HepG2 (cell line): ENCODE results near the gene MEGF11. TPM values are rescaled to one million over a fixed set of nuclear protein-coding genes. Genes with fewer than 3 reads are reported as not detected.
A peak's percentile ranks its signal among the peaks of the same experiment; 100 is the strongest.

Source experiments
- CBFB ChIP-seq: sonication (generic); formaldehyde crosslinking; IDR thresholded peaks from 2 replicates; pipeline ENCODE4 v1.4.0; 2020; ENCODE audit warnings: missing genetic modification reagents
- GABPB1 ChIP-seq: IDR thresholded peaks from 2 replicates; pipeline ENCODE4 v1.6.1; 2016; ENCODE audit warnings: mild to moderate bottlenecking, missing genetic modification reagents, moderate library complexity, missing compliant biosample characterization
- GATA4 ChIP-seq: sonication (generic); IDR thresholded peaks from 2 replicates; pipeline ENCODE4 v1.6.1; 2016; ENCODE audit warnings: antibody characterized with exemption, low read depth, borderline replicate concordance
- HNRNPLL ChIP-seq: fragments of 200-400 bp; formaldehyde crosslinking; IDR thresholded peaks from 2 replicates; pipeline ENCODE4 v1.6.1; 2017; ENCODE audit warnings: mild to moderate bottlenecking, low read depth, low read length; ENCODE audit not compliant: poor library complexity, severe bottlenecking
- MAFF ChIP-seq: IDR thresholded peaks from 2 replicates; pipeline ENCODE4 v1.6.1; 2011; ENCODE audit warnings: low read depth, low read length, improper control_type of control experiment
- NFIC ChIP-seq: IDR thresholded peaks from 2 replicates; pipeline ENCODE4 v1.6.1; 2012; ENCODE audit warnings: mild to moderate bottlenecking, low read length, inconsistent platforms
- SALL2 ChIP-seq: sonication (generic); formaldehyde crosslinking; IDR thresholded peaks from 2 replicates; pipeline ENCODE4 v1.8.1; 2023; ENCODE audit warnings: mild to moderate bottlenecking, missing genetic modification reagents, inconsistent platforms
- STAT5B ChIP-seq: sonication (generic); formaldehyde crosslinking; IDR thresholded peaks from 2 replicates; pipeline ENCODE4 v1.4.0; 2020; ENCODE audit warnings: missing genetic modification reagents
- XRCC5 ChIP-seq: fragments of 200-400 bp; formaldehyde crosslinking; optimal IDR thresholded peaks from 2 replicates; pipeline ENCODE3; 2017; ENCODE audit warnings: mild to moderate bottlenecking, low read length
- ZC3H13 ChIP-seq: sonication (generic); formaldehyde crosslinking; IDR thresholded peaks from 2 replicates; pipeline ENCODE4 v1.8.1; 2023; ENCODE audit warnings: mild to moderate bottlenecking, missing genetic modification reagents, moderate library complexity
- ZFAT ChIP-seq: sonication (generic); formaldehyde crosslinking; conservative IDR thresholded peaks from 2 replicates; pipeline ENCODE4 v1.8.1; 2023; ENCODE audit warnings: missing genetic modification reagents, inconsistent platforms
- ZMYM4 ChIP-seq: sonication (generic); formaldehyde crosslinking; IDR thresholded peaks from 2 replicates; pipeline ENCODE4 v1.8.1; 2023; ENCODE audit warnings: mild to moderate bottlenecking, missing genetic modification reagents
- ZNF256 ChIP-seq: sonication (generic); formaldehyde crosslinking; conservative IDR thresholded peaks from 2 replicates; pipeline ENCODE4 v1.4.0; 2020; ENCODE audit warnings: missing genetic modification reagents
- ZNF83 ChIP-seq: sonication (generic); formaldehyde crosslinking; IDR thresholded peaks from 2 replicates; pipeline ENCODE4 v1.4.0; 2020; ENCODE audit warnings: missing genetic modification reagents, mild to moderate bottlenecking, borderline replicate concordance
- polyA plus RNA-seq, 8 experiments: library from polyadenylated mRNA; depleted of rRNA in 3 of 8; stranded (reverse) in 7 of 8; unstranded in 1 of 8; fragments of >200 nt; fragmentation: Illumina TruSeq in 4 of 8; extraction: Trizol in 4 of 8; gene quantifications; 2 replicates each; pipeline versions ENCODE4 v1.2.1 to v1.2.3, GENCODE V29; 2011 to 2016; ENCODE audit warnings: low read depth in 4 of 8, missing spikeins in 1 of 8, mixed read lengths in 1 of 8; ENCODE audit not compliant: insufficient read depth in 1 of 8
- total RNA-seq, 5 experiments: library from RNA; depleted of rRNA; stranded (reverse); fragments of >200 nt; fragmentation: Illumina TruSeq; extraction: Trizol; gene quantifications; 2 replicates each; pipeline ENCODE4 v1.2.3, GENCODE V29; 2016; ENCODE audit warnings: low read depth in 1 of 5
- TF ChIP-seq, protein P1 (sequence below): sonication (generic); formaldehyde crosslinking; IDR thresholded peaks from 2 replicates; pipeline ENCODE4 v1.4.0; 2020; ENCODE audit warnings: missing genetic modification reagents
- TF ChIP-seq, protein P2 (sequence below): sonication (generic); formaldehyde crosslinking; IDR thresholded peaks from 2 replicates; pipeline ENCODE4 v1.5.0; 2020; ENCODE audit warnings: mild to moderate bottlenecking, missing genetic modification reagents, borderline replicate concordance
- TF ChIP-seq, protein P3 (sequence below): sonication (generic); formaldehyde crosslinking; IDR thresholded peaks from 2 replicates; pipeline ENCODE4 v1.4.0; 2020; ENCODE audit warnings: mild to moderate bottlenecking, missing genetic modification reagents
- TF ChIP-seq, protein P4 (sequence below): sonication (generic); formaldehyde crosslinking; IDR thresholded peaks from 2 replicates; pipeline ENCODE4 v1.4.0; 2020; ENCODE audit warnings: missing genetic modification reagents
- TF ChIP-seq, protein P5 (sequence below): sonication (generic); formaldehyde crosslinking; IDR thresholded peaks from 2 replicates; pipeline ENCODE4 v1.4.0; 2020; ENCODE audit warnings: low read depth, mild to moderate bottlenecking, missing genetic modification reagents

The MEGF11 gene
- total and polyA plus RNA-seq, 2 of the 13 experiments (the other 11 are each of a cell fraction or from before 2014, with no cell fraction given): not detected

DNA sequence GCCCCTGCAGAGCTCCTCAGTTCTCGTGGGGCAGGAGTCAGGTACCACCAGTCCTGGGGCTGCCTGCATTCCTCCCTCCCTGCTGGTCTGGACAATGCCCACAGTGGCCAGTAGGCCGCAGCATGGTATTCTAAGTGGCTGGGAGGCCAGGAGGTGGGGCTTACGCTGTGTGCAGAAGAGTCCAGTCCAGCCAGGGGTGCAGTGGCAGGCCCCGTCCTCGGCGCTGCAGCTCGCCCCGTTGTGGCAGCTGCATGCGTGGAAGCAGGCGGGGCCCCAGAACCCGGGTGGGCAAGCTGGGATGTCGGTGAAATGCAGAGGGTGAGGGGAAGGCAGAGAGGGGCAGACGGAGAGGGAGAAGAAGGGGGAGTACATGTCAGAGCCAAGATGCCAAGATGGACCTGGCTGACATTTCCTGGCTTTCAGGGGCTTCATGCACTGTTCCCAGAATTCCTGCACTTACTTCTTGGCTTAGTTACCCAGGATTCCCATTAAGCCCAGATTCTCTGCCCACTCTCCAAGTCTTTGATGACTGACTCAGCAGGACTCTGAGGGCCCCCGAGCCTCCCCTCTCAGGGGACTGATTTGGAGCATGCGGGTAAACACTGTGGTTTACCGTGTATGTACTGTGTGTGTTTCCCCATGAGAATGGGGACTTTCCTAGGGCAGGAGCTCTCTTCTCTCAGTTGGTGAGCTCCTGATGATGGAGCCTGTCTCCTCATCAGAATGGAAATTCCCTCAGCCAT is 336.7 kb downstream of the MEGF11 start (continued):
- TF ChIP-seq MAFF: no peak
- TF ChIP-seq XRCC5: peak; percentile 57
- no peak for TF ChIP-seq HNRNPLL
- TF ChIP-seq SALL2: no peak
- peak; percentile 25; the same call in 1 of the 2 replicates for TF ChIP-seq GABPB1 (CRISPR knock-in tag)
- TF ChIP-seq, protein P1, sequence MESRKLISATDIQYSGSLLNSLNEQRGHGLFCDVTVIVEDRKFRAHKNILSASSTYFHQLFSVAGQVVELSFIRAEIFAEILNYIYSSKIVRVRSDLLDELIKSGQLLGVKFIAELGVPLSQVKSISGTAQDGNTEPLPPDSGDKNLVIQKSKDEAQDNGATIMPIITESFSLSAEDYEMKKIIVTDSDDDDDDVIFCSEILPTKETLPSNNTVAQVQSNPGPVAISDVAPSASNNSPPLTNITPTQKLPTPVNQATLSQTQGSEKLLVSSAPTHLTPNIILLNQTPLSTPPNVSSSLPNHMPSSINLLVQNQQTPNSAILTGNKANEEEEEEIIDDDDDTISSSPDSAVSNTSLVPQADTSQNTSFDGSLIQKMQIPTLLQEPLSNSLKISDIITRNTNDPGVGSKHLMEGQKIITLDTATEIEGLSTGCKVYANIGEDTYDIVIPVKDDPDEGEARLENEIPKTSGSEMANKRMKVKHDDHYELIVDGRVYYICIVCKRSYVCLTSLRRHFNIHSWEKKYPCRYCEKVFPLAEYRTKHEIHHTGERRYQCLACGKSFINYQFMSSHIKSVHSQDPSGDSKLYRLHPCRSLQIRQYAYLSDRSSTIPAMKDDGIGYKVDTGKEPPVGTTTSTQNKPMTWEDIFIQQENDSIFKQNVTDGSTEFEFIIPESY (CRISPR knock-in tag): 0 out of 2 replicates have a peak, but pooled peaks have one; percentile 24
- no peak for TF ChIP-seq ZC3H13
- TF ChIP-seq ZMYM4: peak; percentile 37; the same call in 1 of the 2 replicates
- no peak for TF ChIP-seq NFIC
- TF ChIP-seq, protein P2, sequence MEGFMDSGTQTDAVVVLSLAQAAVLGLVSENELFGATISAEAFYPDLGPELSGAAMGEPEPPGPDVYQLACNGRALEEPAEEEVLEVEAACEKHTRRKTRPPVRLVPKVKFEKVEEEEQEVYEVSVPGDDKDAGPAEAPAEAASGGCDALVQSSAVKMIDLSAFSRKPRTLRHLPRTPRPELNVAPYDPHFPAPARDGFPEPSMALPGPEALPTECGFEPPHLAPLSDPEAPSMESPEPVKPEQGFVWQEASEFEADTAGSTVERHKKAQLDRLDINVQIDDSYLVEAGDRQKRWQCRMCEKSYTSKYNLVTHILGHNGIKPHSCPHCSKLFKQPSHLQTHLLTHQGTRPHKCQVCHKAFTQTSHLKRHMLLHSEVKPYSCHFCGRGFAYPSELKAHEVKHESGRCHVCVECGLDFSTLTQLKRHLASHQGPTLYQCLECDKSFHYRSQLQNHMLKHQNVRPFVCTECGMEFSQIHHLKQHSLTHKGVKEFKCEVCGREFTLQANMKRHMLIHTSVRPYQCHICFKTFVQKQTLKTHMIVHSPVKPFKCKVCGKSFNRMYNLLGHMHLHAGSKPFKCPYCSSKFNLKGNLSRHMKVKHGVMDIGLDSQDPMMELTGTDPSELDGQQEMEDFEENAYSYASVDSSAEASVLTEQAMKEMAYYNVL (CRISPR knock-in tag): no peak
- no peak for TF ChIP-seq STAT5B
- TF ChIP-seq, protein P3, sequence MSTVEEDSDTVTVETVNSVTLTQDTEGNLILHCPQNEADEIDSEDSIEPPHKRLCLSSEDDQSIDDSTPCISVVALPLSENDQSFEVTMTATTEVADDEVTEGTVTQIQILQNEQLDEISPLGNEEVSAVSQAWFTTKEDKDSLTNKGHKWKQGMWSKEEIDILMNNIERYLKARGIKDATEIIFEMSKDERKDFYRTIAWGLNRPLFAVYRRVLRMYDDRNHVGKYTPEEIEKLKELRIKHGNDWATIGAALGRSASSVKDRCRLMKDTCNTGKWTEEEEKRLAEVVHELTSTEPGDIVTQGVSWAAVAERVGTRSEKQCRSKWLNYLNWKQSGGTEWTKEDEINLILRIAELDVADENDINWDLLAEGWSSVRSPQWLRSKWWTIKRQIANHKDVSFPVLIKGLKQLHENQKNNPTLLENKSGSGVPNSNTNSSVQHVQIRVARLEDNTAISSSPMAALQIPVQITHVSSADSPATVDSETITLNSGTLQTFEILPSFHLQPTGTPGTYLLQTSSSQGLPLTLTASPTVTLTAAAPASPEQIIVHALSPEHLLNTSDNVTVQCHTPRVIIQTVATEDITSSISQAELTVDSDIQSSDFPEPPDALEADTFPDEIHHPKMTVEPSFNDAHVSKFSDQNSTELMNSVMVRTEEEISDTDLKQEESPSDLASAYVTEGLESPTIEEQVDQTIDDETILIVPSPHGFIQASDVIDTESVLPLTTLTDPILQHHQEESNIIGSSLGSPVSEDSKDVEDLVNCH (CRISPR knock-in tag): no peak
- no peak for TF ChIP-seq ZNF83
- TF ChIP-seq GATA4: no peak
- no peak for TF ChIP-seq CBFB
- TF ChIP-seq, protein P4, sequence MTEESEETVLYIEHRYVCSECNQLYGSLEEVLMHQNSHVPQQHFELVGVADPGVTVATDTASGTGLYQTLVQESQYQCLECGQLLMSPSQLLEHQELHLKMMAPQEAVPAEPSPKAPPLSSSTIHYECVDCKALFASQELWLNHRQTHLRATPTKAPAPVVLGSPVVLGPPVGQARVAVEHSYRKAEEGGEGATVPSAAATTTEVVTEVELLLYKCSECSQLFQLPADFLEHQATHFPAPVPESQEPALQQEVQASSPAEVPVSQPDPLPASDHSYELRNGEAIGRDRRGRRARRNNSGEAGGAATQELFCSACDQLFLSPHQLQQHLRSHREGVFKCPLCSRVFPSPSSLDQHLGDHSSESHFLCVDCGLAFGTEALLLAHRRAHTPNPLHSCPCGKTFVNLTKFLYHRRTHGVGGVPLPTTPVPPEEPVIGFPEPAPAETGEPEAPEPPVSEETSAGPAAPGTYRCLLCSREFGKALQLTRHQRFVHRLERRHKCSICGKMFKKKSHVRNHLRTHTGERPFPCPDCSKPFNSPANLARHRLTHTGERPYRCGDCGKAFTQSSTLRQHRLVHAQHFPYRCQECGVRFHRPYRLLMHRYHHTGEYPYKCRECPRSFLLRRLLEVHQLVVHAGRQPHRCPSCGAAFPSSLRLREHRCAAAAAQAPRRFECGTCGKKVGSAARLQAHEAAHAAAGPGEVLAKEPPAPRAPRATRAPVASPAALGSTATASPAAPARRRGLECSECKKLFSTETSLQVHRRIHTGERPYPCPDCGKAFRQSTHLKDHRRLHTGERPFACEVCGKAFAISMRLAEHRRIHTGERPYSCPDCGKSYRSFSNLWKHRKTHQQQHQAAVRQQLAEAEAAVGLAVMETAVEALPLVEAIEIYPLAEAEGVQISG (CRISPR knock-in tag): no peak
- TF ChIP-seq, protein P5, sequence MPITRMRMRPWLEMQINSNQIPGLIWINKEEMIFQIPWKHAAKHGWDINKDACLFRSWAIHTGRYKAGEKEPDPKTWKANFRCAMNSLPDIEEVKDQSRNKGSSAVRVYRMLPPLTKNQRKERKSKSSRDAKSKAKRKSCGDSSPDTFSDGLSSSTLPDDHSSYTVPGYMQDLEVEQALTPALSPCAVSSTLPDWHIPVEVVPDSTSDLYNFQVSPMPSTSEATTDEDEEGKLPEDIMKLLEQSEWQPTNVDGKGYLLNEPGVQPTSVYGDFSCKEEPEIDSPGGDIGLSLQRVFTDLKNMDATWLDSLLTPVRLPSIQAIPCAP (CRISPR knock-in tag): no peak
- TF ChIP-seq ZNF256 (CRISPR knock-in tag): no peak
- TF ChIP-seq ZFAT (CRISPR knock-in tag): no peak
